GM12878 (cell line): ENCODE results near the gene NOL11.

Experiments
- FOXM1 ChIP-seq: IDR thresholded peaks from 2 replicates; pipeline ENCODE4 v1.6.1; 2012; ENCODE audit warnings: low read depth, mild to moderate bottlenecking, inconsistent platforms, low read length, moderate library complexity
- SUPT20H ChIP-seq: IDR thresholded peaks from 2 replicates; pipeline ENCODE4 v1.6.1; 2011; ENCODE audit warnings: low read depth, mild to moderate bottlenecking, low read length, moderate library complexity, borderline replicate concordance; ENCODE audit not compliant: control insufficient read depth
- YY1 ChIP-seq: IDR thresholded peaks from 2 replicates; pipeline ENCODE4 v1.6.1; 2011; ENCODE audit warnings: low read depth, mild to moderate bottlenecking, low read length
- ZZZ3 ChIP-seq: IDR thresholded peaks from 2 replicates; pipeline ENCODE4 v1.6.1; 2011; ENCODE audit warnings: low read depth; ENCODE audit not compliant: control insufficient read depth, insufficient read length
- TF ChIP-seq, protein P1 (sequence below): IDR thresholded peaks from 2 replicates; pipeline ENCODE4 v1.6.1; 2011; ENCODE audit warnings: borderline replicate concordance, low read depth, mild to moderate bottlenecking, moderate library complexity, low read length; ENCODE audit not compliant: insufficient read depth, poor library complexity, severe bottlenecking
- TF ChIP-seq, protein P2 (sequence below): IDR thresholded peaks from 2 replicates; pipeline ENCODE4 v1.6.1; 2011; ENCODE audit warnings: low read depth, low read length, improper control_type of control experiment, borderline replicate concordance
- TF ChIP-seq, protein P3 (sequence below): IDR thresholded peaks from 2 replicates; pipeline ENCODE4 v1.6.1; 2012; ENCODE audit warnings: mild to moderate bottlenecking, low read depth, low read length

DNA sequence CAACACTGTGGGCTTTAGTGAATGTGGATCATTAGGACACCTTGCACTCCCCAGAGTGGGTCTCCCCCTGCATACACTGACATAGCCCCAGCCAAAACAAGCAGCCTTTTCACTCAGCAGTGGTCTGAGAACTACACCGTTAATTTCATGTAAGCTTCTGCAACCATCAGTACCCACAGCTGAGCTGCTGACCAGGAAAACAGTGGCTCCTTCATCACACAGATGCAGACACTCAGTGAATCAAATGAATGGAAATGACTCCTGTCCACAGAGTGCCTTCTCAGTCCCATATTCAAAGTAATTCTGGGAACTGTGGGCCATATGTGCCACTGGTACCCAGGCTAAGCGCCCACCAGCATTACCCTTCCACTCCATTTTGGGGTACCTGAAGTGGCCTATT lies 39.3 kb upstream of the NOL11 start:
- TF ChIP-seq, protein P1, sequence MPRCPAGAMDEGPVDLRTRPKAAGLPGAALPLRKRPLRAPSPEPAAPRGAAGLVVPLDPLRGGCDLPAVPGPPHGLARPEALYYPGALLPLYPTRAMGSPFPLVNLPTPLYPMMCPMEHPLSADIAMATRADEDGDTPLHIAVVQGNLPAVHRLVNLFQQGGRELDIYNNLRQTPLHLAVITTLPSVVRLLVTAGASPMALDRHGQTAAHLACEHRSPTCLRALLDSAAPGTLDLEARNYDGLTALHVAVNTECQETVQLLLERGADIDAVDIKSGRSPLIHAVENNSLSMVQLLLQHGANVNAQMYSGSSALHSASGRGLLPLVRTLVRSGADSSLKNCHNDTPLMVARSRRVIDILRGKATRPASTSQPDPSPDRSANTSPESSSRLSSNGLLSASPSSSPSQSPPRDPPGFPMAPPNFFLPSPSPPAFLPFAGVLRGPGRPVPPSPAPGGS = no peak
- TF ChIP-seq SUPT20H = no peak
- no peak for TF ChIP-seq YY1
- TF ChIP-seq, protein P2, sequence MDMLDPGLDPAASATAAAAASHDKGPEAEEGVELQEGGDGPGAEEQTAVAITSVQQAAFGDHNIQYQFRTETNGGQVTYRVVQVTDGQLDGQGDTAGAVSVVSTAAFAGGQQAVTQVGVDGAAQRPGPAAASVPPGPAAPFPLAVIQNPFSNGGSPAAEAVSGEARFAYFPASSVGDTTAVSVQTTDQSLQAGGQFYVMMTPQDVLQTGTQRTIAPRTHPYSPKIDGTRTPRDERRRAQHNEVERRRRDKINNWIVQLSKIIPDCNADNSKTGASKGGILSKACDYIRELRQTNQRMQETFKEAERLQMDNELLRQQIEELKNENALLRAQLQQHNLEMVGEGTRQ = no peak
- TF ChIP-seq, protein P3, sequence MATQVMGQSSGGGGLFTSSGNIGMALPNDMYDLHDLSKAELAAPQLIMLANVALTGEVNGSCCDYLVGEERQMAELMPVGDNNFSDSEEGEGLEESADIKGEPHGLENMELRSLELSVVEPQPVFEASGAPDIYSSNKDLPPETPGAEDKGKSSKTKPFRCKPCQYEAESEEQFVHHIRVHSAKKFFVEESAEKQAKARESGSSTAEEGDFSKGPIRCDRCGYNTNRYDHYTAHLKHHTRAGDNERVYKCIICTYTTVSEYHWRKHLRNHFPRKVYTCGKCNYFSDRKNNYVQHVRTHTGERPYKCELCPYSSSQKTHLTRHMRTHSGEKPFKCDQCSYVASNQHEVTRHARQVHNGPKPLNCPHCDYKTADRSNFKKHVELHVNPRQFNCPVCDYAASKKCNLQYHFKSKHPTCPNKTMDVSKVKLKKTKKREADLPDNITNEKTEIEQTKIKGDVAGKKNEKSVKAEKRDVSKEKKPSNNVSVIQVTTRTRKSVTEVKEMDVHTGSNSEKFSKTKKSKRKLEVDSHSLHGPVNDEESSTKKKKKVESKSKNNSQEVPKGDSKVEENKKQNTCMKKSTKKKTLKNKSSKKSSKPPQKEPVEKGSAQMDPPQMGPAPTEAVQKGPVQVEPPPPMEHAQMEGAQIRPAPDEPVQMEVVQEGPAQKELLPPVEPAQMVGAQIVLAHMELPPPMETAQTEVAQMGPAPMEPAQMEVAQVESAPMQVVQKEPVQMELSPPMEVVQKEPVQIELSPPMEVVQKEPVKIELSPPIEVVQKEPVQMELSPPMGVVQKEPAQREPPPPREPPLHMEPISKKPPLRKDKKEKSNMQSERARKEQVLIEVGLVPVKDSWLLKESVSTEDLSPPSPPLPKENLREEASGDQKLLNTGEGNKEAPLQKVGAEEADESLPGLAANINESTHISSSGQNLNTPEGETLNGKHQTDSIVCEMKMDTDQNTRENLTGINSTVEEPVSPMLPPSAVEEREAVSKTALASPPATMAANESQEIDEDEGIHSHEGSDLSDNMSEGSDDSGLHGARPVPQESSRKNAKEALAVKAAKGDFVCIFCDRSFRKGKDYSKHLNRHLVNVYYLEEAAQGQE = no peak
- no peak for TF ChIP-seq ZZZ3
- no peak for TF ChIP-seq FOXM1
